Muscle layer of colon (tissue), 2 donors: Measurements from ENCODE around the gene PCYT2.
A peak's percentile ranks its signal among the peaks of the same experiment; 100 is the strongest.

Source experiments
- H3K27ac ChIP-seq: one replicate; pipeline ENCODE4 v1.7.0; 2013; ENCODE audit warnings: low read depth, mild to moderate bottlenecking, low read length, moderate library complexity
- H3K27me3 ChIP-seq, 2 donors: one replicate each; pipeline ENCODE4 v1.7.0; 2013; ENCODE audit warnings: low read length in 2 of 2, mild to moderate bottlenecking in 2 of 2; ENCODE audit not compliant: insufficient read depth in 2 of 2, control insufficient read depth in 1 of 2
- H3K36me3 ChIP-seq: one replicate; pipeline ENCODE4 v1.7.0; 2013; ENCODE audit warnings: mild to moderate bottlenecking, low read length; ENCODE audit not compliant: insufficient read depth
- H3K4me1 ChIP-seq: one replicate; pipeline ENCODE4 v1.7.0; 2013; ENCODE audit warnings: mild to moderate bottlenecking, low read length; ENCODE audit not compliant: insufficient read depth
- H3K4me3 ChIP-seq, 2 donors: one replicate each; pipeline ENCODE4 v1.7.0; 2013; ENCODE audit warnings: low read length in 2 of 2, low read depth in 1 of 2, mild to moderate bottlenecking in 1 of 2, moderate library complexity in 1 of 2
- H3K9ac ChIP-seq: one replicate; pipeline ENCODE4 v1.7.0; 2013; ENCODE audit warnings: low read length
- H3K9me3 ChIP-seq: one replicate; pipeline ENCODE4 v1.7.0; 2013; ENCODE audit warnings: mild to moderate bottlenecking, low read length
- donor health status: abdominal sarcoma.
- donor health status: Adenocarcinoma of cecum.

PCYT2 gene

DNA sequence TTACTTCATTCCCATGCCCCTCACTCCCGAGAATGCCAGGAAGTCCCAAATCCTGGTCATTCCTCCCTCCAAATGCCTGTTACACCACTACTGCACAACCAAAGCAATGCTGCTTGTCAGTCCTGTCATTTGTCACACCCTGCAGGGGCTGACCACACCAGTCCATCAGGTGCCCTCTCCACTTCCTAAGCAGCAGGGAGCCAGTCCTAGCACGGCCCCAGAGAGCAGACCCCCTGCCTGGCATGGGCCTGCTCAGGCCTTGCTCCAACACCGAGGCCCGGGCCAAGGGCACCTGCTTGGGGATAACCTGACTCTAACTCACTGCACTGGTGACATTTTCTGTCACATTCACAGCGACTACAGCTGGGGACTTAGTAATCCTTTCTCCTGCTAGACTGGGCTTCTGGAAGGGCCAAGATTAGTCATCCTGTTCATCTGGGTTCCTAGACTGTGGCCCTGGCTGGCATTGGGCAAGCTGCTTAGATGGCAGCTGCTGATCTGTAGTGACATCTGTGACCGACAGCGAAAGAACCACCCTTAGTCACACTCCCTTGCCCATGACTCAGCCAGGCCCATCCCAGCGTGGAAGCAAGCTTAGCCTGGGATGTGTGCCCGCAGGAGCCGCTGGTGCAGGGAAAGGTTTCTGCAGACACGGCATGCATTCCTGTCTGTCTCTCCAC, 25.2 kb downstream of the PCYT2 start:
- H3K27ac ChIP-seq: no peak overlapping the region
- no peaks in the 10 kb centered on the region for H3K9me3 ChIP-seq
- H3K9ac ChIP-seq: no peak overlapping the region
- H3K4me3 ChIP-seq: no peak overlapping the region
- no peaks in the 10 kb centered on the region for H3K27me3 ChIP-seq
- H3K4me1 ChIP-seq: peaks cover 14% of the 10 kb centered on the region
- peaks cover 46% of the 10 kb centered on the region for H3K36me3 ChIP-seq

DNA sequence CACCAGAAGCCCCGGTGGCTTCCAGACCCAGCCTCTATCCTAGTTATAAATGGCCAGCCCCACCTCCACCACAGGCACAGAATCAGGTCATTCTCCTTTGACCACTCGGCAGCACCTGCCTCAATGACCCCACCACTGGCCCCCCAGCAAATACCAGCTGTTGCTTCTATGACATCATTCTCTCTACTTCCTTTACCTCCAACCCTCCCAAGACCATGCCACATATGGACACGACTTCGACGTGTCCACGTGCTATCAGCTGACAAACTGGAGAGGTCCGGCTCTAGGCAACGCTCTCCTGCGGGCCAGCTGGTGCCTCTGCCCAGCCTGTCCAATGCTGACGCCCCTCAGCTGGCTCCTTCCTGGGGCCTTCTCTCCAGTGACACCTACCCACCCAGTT, 25.7 kb downstream of the PCYT2 start:
- Histone ChIP-seq H3K4me3 (no peak overlapping the region), H3K9me3 (no peaks in the 10 kb centered on the region), H3K36me3 (peaks cover 46% of the 10 kb centered on the region), H3K27me3 (no peaks in the 10 kb centered on the region), H3K4me1 (peaks cover 10% of the 10 kb centered on the region), H3K27ac (no peak overlapping the region), H3K9ac (no peak overlapping the region)

DNA sequence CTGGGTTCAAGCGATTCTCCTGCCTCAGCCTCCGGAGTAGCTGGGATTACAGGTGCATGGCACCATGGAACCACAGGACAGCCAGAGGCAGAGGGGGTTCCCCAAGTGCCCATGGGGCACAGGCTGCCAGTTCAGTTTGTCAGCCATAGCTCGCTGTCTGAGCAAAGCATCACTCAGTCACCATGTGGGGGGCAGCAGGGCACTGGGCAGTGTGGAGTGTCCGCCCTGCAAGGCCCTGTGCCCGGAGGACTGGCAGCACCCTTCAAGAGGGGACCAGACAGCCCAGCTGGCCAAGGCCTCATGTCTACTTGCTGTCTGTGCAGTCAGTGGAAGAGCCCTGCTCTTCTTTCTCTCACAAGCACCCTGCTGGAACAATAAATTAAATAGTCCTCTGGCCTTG, 26.2 kb downstream of the PCYT2 start:
- Histone ChIP-seq H3K27me3 (no peaks in the 10 kb centered on the region), H3K36me3 (peaks cover 44% of the 10 kb centered on the region), H3K9me3 (no peaks in the 10 kb centered on the region), H3K4me3 (no peak overlapping the region), H3K27ac (no peak overlapping the region), H3K4me1 (peaks cover 5% of the 10 kb centered on the region), H3K9ac (no peak overlapping the region)

DNA sequence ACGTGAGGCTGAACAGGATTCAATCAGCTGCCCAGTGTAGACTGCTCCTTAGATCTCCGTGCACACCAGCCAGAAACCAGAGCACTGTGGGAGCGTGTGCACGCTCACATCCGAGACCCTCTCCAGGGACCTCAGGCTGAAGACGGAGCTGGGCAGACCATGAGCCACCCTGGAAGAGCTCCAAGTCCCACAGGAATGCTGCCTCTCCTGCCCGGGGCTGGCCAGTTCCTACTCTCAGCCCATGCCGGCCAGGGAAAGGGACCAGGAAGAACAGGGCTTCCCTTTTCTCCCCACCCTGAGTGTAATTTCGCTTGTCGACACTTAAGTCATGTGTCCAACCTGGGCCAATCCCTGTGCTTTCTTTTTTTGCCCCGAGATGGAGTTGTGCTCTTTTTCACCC, 26.7 kb downstream of the PCYT2 start:
- Histone ChIP-seq H3K9ac (no peak overlapping the region), H3K27me3 (no peaks in the 10 kb centered on the region), H3K4me1 (peaks cover under 1% of the 10 kb centered on the region), H3K4me3 (no peak overlapping the region), H3K9me3 (no peaks in the 10 kb centered on the region), H3K27ac (no peak overlapping the region), H3K36me3 (peaks cover 44% of the 10 kb centered on the region)

DNA sequence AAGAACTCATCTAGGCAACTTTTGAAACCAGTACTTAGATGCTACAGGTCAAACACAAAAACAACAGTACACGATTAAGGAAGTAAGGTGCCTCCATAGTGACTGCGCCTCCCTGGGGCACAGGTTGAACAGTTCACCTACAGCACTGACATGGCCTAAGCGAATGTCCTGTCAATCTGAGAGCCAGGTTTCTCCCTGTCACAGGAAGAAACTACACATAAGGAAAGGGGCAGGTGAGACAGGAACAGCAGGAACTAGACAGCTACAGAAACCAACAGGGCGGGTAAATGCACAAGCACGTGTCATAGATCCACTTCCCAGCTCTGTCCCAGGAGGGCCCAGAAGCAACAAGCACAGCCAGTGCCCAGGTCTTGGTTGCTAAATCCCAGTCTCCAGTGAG, 32.1 kb downstream of the PCYT2 start:
- Histone ChIP-seq H3K9me3 (no peaks in the 10 kb centered on the region), H3K4me3 (no peak overlapping the region), H3K9ac (no peak overlapping the region), H3K27ac (no peak overlapping the region), H3K36me3 (peaks cover 19% of the 10 kb centered on the region), H3K27me3 (no peaks in the 10 kb centered on the region), H3K4me1 (no peaks in the 10 kb centered on the region)

DNA sequence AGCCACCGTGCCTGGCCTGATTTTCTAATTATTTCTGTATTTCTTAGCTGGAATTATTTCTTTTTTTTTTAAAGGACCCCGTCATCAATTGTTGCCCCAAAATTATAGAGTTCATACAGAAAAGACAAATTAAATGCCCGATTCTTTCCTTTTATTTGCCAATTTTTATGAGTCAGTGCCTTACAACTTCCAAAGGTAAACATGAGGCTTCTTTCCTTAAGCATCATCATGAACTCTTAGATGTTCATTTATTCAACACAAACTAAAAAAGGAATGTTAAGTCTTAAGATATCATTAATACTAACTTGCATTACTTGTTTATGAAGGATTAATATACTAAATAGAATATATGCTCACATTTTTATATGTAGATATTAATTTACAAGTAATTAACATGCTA, 32.9 kb downstream of the PCYT2 start:
- Histone ChIP-seq H3K4me3 (no peak overlapping the region), H3K27me3 (no peaks in the 10 kb centered on the region), H3K27ac (no peak overlapping the region), H3K9me3 (no peaks in the 10 kb centered on the region), H3K36me3 (peaks cover 19% of the 10 kb centered on the region), H3K4me1 (no peaks in the 10 kb centered on the region), H3K9ac (no peak overlapping the region)

DNA sequence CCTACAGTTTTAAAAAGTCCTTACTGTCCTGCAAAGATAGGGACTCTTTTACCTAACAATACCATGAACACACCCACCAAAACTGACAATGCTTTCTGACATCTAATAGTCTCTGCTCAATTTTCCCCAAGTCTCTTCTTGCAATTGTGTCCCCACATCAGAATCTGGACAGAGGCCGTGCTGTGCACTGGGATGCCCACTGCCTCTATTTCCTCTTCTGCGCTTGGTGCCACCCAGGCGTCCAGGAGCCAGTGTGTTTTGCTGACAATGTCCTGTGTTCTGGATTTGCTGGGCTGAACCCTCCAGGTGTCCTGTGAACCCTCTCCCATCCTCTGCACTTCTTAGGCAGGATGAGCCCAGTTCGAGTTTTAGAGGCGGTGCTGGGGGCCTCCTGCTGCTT, 33.6 kb downstream of the PCYT2 start:
- no peak overlapping the region for H3K27ac ChIP-seq
- H3K27me3 ChIP-seq: no peaks in the 10 kb centered on the region
- no peaks in the 10 kb centered on the region for H3K9me3 ChIP-seq
- no peak overlapping the region for H3K4me3 ChIP-seq
- no peak overlapping the region for H3K9ac ChIP-seq
- peaks cover 5% of the 10 kb centered on the region for H3K4me1 ChIP-seq
- peaks cover 19% of the 10 kb centered on the region for H3K36me3 ChIP-seq

DNA sequence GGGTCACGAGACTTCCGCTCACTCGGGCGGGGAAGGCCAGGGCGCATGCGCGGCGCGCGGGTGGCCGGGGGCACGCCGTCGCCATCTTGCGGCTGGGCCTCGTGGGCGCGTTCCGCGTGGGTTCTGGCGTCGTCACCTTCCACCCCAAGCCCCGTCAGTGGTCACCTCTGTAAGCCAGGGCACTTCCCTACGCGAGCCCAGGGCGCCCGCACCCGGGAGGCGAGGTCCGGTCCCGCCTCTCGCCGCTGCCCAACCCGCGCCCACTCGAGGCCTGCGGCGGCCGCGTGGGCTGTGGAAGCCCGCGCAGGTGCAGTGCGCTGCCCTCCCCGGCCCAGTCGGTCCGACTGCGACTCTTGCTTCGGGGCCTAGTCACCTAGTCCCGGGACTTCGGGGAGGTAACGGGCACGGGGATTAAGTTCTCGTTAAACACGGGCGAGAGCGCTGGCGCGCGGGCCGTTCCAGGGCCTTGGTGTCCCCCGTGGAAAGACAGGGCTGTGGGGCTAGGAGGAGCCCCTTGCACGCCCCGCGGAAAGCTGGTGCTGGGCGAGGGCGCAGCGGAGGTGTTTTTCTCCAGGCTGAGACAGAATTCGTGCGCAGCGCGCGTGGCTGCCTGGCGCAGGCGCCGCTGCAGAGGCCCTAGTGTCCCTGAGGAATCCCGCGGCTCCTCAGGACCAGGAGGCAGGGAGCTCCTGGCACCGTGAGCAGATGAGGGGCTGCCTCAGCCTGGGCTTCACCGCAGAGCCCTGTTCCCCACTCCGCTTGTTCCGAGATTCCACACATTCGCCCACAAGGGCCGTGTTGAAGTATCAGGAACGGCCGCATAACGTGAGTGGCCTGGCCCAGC, 39.6 kb downstream of the PCYT2 start:
- Histone ChIP-seq H3K36me3 (peaks cover 14% of the 10 kb centered on the region), H3K27ac (peak overlapping the region; percentile 100), H3K9ac (peak overlapping the region; percentile 68), H3K9me3 (no peaks in the 10 kb centered on the region), H3K4me3 (peak overlapping the region; percentile 91), H3K27me3 (no peaks in the 10 kb centered on the region), H3K4me1 (peaks cover 30% of the 10 kb centered on the region)

DNA sequence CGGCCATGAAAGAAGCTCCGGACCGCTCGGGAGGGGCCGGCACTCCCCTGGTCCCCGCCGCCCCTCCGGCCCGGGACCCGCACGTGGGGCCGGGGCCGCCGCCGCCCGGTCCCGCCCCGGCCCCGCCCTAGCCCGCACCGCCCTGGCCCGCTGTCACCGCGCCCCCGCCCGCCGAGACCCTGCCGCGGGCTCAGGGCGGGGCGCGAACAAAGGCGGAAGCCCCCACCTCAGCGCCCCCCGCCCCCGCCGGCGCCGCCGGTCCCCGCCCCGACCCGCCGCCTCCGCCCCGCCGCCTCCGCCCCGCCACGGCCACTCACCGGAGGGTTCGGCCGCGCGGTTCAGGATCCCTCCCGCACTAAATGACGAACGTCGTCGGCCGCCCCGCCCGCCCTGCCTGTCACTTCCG, 40.2 kb downstream of the PCYT2 start, which contains the start of gene ARHGDIA:
Gene ARHGDIA (minus strand): TSS at position 357 of the 406 bp plus-strand sequence. CDS start 1,407 bp downstream, outside the sequence.
- H3K27ac ChIP-seq: peak within 1 kb of the TSS; percentile 100
- peaks cover 30% of the 10 kb centered on the region for H3K4me1 ChIP-seq
- H3K9ac ChIP-seq: peak within 1 kb of the TSS; percentile 94

DNA sequence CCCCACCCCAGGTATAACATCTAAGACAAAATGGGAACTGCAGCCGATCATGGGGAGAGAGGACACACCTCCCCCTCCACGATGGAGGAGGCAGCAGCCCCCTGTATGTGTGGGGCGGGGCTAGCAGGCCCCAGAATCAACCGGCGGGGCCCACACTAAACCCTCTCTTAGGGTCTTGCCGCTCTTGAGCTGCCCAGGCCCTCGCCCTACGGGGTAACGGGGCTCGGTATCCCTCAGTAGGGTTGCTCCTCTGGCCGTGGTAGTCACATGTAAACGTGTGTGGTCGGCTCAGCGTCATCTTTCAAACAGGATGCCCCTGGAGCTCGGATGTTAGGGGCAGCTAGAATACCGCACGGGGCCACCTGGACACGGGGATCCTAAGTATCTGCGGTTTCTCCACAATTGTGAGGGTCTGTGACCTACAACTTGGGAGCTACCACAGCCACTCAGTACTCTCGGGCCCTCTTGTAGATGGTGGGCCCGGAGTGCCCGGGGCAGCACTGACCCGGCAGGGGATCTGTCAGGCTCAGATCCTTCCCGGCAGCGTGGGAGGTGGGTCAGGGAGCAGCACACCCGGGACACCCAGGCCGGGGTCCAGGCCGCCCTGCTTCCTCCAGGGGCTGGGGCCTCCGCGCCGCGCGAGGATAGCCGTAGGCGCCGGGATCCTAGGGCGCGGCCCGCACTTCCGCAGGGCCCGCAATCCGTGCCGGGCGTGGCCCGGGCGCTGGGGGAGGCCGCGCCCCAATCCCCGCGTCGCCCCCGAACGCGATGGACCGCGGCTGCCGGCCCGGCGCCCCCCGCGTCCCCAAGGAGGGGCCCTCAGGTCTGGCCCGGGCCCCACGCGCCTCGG, 40.8 kb downstream of the PCYT2 start:
- peak overlapping the region; percentile 34 to 91 for H3K4me3 ChIP-seq
- peaks cover 14% of the 10 kb centered on the region for H3K36me3 ChIP-seq
- peak overlapping the region; percentile 70 for H3K27ac ChIP-seq
- H3K9ac ChIP-seq: peak overlapping the region; percentile 94
- H3K9me3 ChIP-seq: no peaks in the 10 kb centered on the region
- no peaks in the 10 kb centered on the region for H3K27me3 ChIP-seq
- peaks cover 30% of the 10 kb centered on the region for H3K4me1 ChIP-seq

More for the DNA sequence above, 40.2 kb downstream of the PCYT2 start, which contains the start of gene ARHGDIA:
- H3K9me3 ChIP-seq: no peaks in the 10 kb centered on the region
- peaks cover 14% of the 10 kb centered on the region for H3K36me3 ChIP-seq
- H3K27me3 ChIP-seq: no peaks in the 10 kb centered on the region
- H3K4me3 ChIP-seq: peak within 1 kb of the TSS; percentile 91
